Myocyte (in vitro differentiated cells): ENCODE results near the gene NLGN2. TPM values are rescaled to one million over a fixed set of nuclear protein-coding genes. Genes with fewer than 3 reads are reported as not detected.
A peak's percentile ranks its signal among the peaks of the same experiment; 100 is the strongest.

Source experiments
- DNase-seq: peaks from one replicate; pipeline ENCODE4 v3.0.0-alpha.2; 2012; ENCODE audit warnings: low read depth
- total RNA-seq: library from RNA; depleted of rRNA; stranded (reverse); fragments of >200 nt; gene quantifications from 2 replicates; pipeline ENCODE4 v1.2.3, GENCODE V29; 2014

The NLGN2 gene
- total RNA-seq, 1 donor from 2014 or later: 5.7 TPM

DNA sequence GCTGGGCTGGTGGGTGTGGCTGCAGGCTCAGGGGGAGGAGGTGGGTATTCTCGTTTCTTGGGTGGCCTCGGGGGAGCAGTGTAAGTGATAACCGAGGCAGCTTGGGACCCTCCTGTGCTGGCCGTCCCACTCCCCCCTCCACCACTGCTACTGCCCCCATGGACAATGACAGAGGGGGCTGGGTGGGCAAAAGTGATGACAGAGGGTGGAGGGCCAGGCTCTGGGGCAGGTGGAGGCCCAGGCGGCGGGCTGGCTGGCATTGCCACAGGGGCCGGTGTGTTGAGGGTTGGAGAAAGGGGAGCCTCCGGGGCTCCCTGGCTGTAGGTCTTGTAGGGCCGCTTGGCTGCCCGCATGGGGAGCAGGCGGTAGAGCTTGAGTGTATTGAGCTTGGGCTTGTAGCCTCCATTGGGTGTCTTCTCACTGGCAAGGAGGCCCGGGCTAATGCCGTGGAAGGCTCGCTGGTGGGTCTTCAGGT is 55.8 kb downstream of the NLGN2 start:
- DNase-seq: no peak

DNA sequence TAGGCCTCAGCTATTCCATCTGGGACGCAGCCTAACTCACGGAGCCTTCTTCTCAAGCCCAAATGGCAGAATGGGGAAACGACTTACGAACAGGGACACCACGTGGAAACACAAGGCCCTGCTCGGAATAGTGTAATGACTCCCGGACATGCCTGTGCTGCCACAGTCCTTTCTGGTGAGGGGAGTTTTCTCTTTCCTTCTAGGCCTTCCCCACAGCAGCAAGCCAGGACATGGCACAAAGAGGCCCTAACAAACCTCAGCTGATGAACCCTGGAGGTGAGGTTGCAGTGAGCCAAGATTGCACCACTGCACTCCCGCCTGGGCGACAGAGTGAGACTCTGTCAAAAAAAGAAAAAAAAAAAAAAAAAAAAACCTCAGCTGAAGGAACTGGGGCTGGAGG is 56.4 kb downstream of the NLGN2 start:
- no peak for DNase-seq

DNA sequence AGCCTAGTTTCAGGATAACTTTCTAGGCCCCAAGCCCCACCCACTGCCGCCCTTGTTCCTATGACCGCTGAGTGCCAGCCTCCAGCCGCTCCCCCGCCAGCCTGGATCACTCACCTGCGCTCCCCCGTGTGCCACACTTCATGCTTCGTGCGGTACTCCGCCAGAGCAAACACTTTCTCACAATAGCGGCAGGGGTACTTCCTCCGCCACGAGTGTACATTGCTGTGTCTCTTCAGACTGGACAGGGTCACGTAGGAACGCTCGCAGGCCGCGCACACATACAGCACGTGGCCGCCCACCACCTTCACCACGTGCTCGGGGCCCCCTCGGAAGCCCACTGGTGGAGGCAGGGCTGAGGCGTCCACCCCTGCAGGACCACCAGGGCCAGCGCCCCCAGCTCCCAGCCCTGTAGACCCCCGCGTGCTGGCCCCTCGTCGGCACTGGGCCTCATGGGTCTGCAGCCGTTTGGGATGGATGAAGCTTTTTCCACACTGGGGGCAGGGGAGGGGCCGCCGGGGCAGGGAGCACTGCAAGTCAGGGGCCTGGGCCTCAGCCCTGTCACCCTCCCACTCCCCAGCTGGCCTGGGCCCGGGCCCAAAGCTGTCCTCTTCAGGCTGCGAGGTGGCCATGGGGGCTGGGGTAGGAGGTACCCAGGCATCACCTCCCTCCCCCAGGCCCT is 58.1 kb downstream of the NLGN2 start:
- DNase-seq: no peak

DNA sequence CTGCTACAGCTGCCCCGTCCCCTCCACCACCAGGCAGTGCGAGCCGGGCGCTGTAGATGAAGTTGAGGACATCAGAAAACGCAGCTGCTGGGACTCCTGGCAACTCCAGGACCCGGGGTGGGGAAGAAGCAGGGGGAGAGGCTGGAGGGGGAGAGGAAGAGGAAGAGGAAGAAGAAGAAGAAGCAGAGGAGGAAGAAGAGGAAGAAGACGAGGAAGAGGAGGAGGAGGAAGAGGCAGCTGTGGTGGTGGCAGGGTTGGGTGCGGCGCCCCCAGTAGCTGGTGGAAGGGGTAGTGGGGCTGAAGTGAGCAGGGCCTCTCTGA is 58.6 kb downstream of the NLGN2 start:
- DNase-seq: no peak

DNA sequence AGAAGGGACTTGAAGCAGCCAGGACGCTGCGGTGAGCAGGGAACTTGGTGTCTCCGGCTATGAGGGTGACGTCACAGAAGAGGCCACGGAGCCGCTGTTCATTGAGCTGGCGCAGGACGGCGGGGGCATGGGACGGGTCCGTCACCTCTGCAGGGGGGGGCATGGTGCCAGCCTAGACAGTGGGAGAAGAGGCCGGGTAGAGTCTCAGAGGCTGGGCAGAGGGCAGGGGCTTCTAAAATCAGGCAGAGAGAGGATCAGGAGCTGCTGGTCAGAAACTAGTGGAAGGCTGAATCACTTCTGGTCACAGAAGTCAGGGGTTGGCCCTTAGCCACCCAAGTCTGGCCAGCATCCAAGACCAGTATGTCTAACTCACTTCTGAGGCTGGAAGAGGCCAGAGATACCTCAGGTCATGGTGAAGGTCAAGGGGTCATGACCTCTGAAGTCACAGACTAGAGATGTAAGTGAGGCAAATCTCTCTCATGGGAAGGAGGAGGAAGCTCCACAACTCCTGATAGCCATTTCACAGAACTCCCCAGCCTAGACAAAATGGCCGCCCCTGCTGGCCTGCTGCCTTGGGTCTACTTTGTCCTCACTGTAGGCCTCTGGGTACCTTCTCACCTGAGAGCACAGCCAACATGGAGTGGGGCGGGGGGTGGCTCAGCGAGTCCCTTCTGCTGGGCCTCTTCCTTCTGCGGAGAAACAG is 59.1 kb downstream of the NLGN2 start:
- DNase-seq: peak; percentile 79

DNA sequence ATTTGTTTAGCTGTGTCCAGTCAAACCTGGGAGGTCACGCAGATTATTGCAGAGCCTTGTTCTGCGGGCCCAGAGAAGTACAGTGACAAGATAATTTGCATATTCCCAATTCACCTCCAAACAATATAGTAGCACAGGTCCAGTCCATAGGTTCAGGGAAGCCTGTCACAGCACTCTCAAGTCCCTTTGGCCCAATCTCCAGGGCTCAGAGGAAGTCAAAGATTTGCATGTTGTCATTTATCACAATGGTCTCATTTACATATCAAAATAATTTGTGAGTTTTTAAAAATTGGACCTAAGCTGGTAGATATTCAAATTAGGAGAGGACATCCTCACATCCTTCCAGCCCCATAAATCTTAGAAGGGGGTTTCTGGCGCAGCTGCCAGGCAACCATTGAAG is 59.9 kb downstream of the NLGN2 start:
- no peak for DNase-seq

DNA sequence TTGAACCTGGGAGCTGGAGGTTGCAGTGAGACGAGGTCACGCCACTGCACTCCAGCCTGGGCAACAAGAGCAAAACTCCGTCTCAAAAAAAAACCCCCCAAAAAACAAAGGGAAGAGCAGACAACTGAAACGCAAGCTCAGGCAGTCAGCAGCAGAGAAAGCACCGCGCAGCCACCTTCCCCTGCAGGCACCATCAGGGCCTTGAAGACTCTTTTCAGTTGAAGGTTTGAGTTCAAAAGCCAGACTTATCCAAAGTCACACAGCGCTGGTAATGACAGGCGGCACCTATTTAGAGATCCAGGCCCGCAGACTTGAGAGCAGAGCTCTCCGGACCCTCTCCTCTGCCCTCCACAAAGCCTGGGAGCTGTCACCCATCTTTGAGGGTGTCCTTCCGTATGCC is 60.6 kb downstream of the NLGN2 start:
- no peak for DNase-seq

DNA sequence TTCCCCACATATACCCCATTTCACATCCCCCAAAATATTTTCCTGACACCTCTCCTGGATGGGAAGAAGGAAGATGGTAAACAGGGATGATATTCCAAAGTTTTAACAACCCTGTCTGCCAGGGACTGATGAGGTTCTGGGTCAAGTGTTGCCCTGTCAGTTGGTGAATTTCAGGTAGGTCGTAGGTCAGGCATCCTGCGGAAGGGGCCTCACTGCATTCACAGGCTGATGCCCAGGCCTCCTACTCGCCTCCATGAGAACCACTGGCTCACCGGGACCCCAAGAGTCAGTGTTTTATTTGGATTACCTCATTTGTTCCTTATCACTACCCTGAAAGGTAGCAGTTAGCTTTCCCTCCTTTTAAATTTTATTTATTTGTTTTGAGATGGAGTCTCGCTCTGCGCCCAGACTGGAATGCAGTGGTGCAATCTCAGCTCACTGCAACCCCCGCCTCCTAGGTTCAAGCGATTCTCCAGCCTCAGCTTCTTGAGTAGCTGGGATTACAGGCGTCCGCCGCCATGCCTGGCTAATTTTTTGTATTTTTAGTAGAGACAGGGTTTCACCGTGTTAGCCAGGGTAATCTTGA is 61.3 kb downstream of the NLGN2 start:
- DNase-seq: no peak

Other genes with a start within 250 kb of the NLGN2 start
- 0.13 TPM in 1 of 2 replicates, not detected in the other for gene ASGR1, start 228.5 kb upstream of the NLGN2 start, total RNA-seq
- gene DLG4, start 188.0 kb upstream of the NLGN2 start, total RNA-seq: 11.8 and 18.7 TPM in 2 replicates
- 659 and 702 TPM in 2 replicates for gene ACADVL, start 187.9 kb upstream of the NLGN2 start, total RNA-seq
- gene DVL2, start 173.3 kb upstream of the NLGN2 start, total RNA-seq: 71.0 and 80.5 TPM in 2 replicates
- 52.3 and 54.7 TPM in 2 replicates for gene PHF23, start 168.4 kb upstream of the NLGN2 start, total RNA-seq
- 239 and 315 TPM in 2 replicates for gene GABARAP, start 165.4 kb upstream of the NLGN2 start, total RNA-seq
- gene CTDNEP1, start 156.1 kb upstream of the NLGN2 start, total RNA-seq: 69.1 and 88.9 TPM in 2 replicates
- 75.1 and 81.8 TPM in 2 replicates for gene ELP5, start 155.6 kb upstream of the NLGN2 start, total RNA-seq
- not detected in 2 replicates for gene CLDN7, start 145.4 kb upstream of the NLGN2 start, total RNA-seq
- 20.0 and 28.3 TPM in 2 replicates for gene SLC2A4, start 126.1 kb upstream of the NLGN2 start, total RNA-seq
- gene YBX2, start 113.2 kb upstream of the NLGN2 start, total RNA-seq: 4.1 and 9.6 TPM in 2 replicates
- 510 and 518 TPM in 2 replicates for gene EIF5A, start 100.2 kb upstream of the NLGN2 start, total RNA-seq
- gene GPS2, start 92.5 kb upstream of the NLGN2 start, total RNA-seq: 92.2 and 95.8 TPM in 2 replicates
- 19.5 and 22.3 TPM in 2 replicates for gene NEURL4, start 78.5 kb upstream of the NLGN2 start, total RNA-seq
- not detected in 2 replicates for gene ACAP1, start 71.3 kb upstream of the NLGN2 start, total RNA-seq
- 10.0 and 10.1 TPM in 2 replicates for gene KCTD11, start 55.7 kb upstream of the NLGN2 start, total RNA-seq
- not detected in 2 replicates for gene TMEM95, start 52.7 kb upstream of the NLGN2 start, total RNA-seq
- not detected in 2 replicates for gene TNK1, start 26.8 kb upstream of the NLGN2 start, total RNA-seq
- gene PLSCR3, start 13.3 kb upstream of the NLGN2 start, total RNA-seq: 15.1 and 22.3 TPM in 2 replicates
- gene TMEM256, start 3.7 kb upstream of the NLGN2 start, total RNA-seq: 69.6 and 76.5 TPM in 2 replicates
- gene SPEM1, start 12.5 kb downstream of the NLGN2 start, total RNA-seq: not detected in 2 replicates
- not detected in 2 replicates for gene SPEM2, start 17.8 kb downstream of the NLGN2 start, total RNA-seq
- not detected in 2 replicates for gene SPEM3, start 21.0 kb downstream of the NLGN2 start, total RNA-seq
- gene TMEM102, start 27.6 kb downstream of the NLGN2 start, total RNA-seq: 0.13 and 0.21 TPM in 2 replicates
- 41.7 and 89.9 TPM in 2 replicates for gene FGF11, start 31.7 kb downstream of the NLGN2 start, total RNA-seq
- gene CHRNB1, start 37.2 kb downstream of the NLGN2 start, total RNA-seq: 213 and 222 TPM in 2 replicates
- 32.8 and 38.0 TPM in 2 replicates for gene ZBTB4, start 71.8 kb downstream of the NLGN2 start, total RNA-seq
- not detected in 2 replicates for gene SLC35G6, start 73.6 kb downstream of the NLGN2 start, total RNA-seq
- gene POLR2A, start 76.5 kb downstream of the NLGN2 start, total RNA-seq: 41.2 and 47.1 TPM in 2 replicates
- 7.4 and 8.6 TPM in 2 replicates for gene TNFSF12, start 141.2 kb downstream of the NLGN2 start, total RNA-seq
- gene TNFSF13, start 150.9 kb downstream of the NLGN2 start, total RNA-seq: 0.11 TPM in 1 of 2 replicates, not detected in the other
- gene SENP3, start 154.1 kb downstream of the NLGN2 start, total RNA-seq: 93.6 and 114 TPM in 2 replicates
- gene CD68, start 171.8 kb downstream of the NLGN2 start, total RNA-seq: 7.6 and 9.1 TPM in 2 replicates
- 185 and 199 TPM in 2 replicates for gene MPDU1, start 176.0 kb downstream of the NLGN2 start, total RNA-seq
- gene SOX15, start 182.2 kb downstream of the NLGN2 start, total RNA-seq: 4.0 and 10.9 TPM in 2 replicates
- 85.2 and 85.6 TPM in 2 replicates for gene FXR2, start 207.1 kb downstream of the NLGN2 start, total RNA-seq
- gene SAT2, start 220.0 kb downstream of the NLGN2 start, total RNA-seq: 69.2 and 73.1 TPM in 2 replicates
- 0.43 and 1.4 TPM in 2 replicates for gene SHBG, start 222.3 kb downstream of the NLGN2 start, total RNA-seq
- gene ATP1B2, start 243.1 kb downstream of the NLGN2 start, total RNA-seq: not detected in 2 replicates